Measurements from ENCODE around the gene TMX3.

TMX3 gene

GRCh38 chr18:68662754-68663153 is 52.2 kb downstream of the TMX3 start:
- peak; percentile 8 for TF ChIP-seq CTCF (IDR thresholded peaks at IDR 0.05; ENCODE audit: insufficient read depth, missing control alignments)
- no peak for DNase-seq (ENCODE audit: insufficient read length, low spot score)
- no peak for FAIRE-seq

- TF ChIP-seq CTCF (IDR thresholded peaks at IDR 0.05; ENCODE audit: insufficient read depth, missing control alignments): peak; percentile 62
- peak; percentile 40 for DNase-seq (ENCODE audit: insufficient read length, low spot score)
- no peak for FAIRE-seq
Observed at GRCh38 chr18:68660354-68661183, 54.3 kb downstream of the TMX3 start.

GRCh38 chr18:68648191-68648590 is 66.7 kb downstream of the TMX3 start:
- no peak for TF ChIP-seq CTCF (IDR thresholded peaks at IDR 0.05; ENCODE audit: insufficient read depth, missing control alignments)
- DNase-seq (ENCODE audit: insufficient read length, low spot score) (no peak), FAIRE-seq (no peak)

- FAIRE-seq (no peak), DNase-seq (ENCODE audit: insufficient read length, low spot score) (no peak)
- no peak for TF ChIP-seq CTCF (IDR thresholded peaks at IDR 0.05; ENCODE audit: insufficient read depth, missing control alignments)
Observed at GRCh38 chr18:68642003-68642402, 72.9 kb downstream of the TMX3 start.

- TF ChIP-seq CTCF (IDR thresholded peaks at IDR 0.05; ENCODE audit: insufficient read depth, missing control alignments): no peak
- no peak for DNase-seq (ENCODE audit: insufficient read length, low spot score)
- no peak for FAIRE-seq
Observed at GRCh38 chr18:68640861-68641260, 74.0 kb downstream of the TMX3 start.

- no peak for TF ChIP-seq CTCF (IDR thresholded peaks at IDR 0.05; ENCODE audit: insufficient read depth, missing control alignments)
- DNase-seq (ENCODE audit: insufficient read length, low spot score): no peak
- FAIRE-seq: no peak
Observed at GRCh38 chr18:68638613-68639012, 76.3 kb downstream of the TMX3 start.

GRCh38 chr18:68627812-68628211 is 87.1 kb downstream of the TMX3 start:
- DNase-seq (ENCODE audit: insufficient read length, low spot score): no peak
- no peak for FAIRE-seq
- TF ChIP-seq CTCF (IDR thresholded peaks at IDR 0.05; ENCODE audit: insufficient read depth, missing control alignments): no peak
